SK-MEL-5 (cell line): ENCODE measurements around the gene VEGFD. TPM values are rescaled to one million over a fixed set of nuclear protein-coding genes. Genes with fewer than 3 reads are reported as not detected.
"Not testable (repeated sequence)": the region's sequence is repeated elsewhere in the genome, so short reads cannot be mapped to it uniquely, and the experiment has no call there.

ENCODE experiments used
- DNase-seq: peaks from one replicate; pipeline ENCODE4 v3.0.0-alpha.2; 2016; ENCODE audit warnings: low read depth, low spot score
- in situ Hi-C: cut with HindIII; loops from 2 replicates; pipeline ENCODE4 v1.10.0; 2016; ENCODE audit warnings: low sequenced_read_pairs, high pct_unique_total_duplicates, low pct_unique_long_range_greater_than_20kb
- total RNA-seq: library from RNA; depleted of rRNA; stranded (reverse); fragments of >200 nt; shearing (Covaris generic); gene quantifications from 2 replicates; pipeline ENCODE4 v1.2.3, GENCODE V29; 2014; rRNA removed

VEGFD gene
- total RNA-seq, 1 experiment from 2014 or later: 0.34 TPM

DNA sequence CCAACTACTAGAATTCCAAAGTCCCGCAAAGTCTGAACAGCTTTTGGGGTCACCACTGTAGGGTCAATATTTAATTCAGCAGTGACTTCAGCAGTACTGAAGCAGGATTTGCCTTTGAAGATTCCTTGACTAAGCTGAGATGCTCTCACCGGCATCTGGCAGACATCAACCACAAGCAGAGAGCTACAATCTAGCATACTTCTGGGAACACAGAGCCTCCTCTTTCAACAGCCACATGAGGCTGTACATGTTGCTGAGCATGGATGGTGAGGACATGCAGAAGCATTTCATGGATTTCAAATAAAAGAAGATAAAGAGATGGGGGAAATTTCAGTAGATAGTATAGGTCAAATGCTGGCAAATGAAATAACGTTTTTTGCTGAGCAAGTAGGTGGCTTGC lies 62.1 kb downstream of the VEGFD start:
- no peak for DNase-seq

DNA sequence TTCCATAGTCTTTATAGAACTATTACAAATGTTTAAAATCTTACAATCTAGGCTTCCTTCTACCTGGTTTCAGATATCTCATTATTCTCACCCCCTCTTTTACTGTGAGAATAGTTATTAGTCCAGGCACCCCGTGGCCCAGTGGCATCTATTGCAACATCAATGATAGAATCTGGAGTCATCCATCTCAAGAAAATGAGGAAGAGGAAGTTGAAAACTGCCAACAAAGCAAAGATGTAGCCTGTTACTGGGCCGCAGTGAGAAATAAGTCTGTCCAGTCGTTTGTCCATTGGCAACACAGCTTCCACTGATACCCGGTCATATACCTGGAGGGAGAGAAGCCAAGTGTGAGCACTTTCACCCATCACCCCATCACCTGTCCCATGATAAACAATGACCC lies 62.8 kb downstream of the VEGFD start:
- DNase-seq: no peak
- in situ Hi-C loops: no loop called here

More for the DNA sequence above, 62.1 kb downstream of the VEGFD start:
- in situ Hi-C loops: no loop called here

DNA sequence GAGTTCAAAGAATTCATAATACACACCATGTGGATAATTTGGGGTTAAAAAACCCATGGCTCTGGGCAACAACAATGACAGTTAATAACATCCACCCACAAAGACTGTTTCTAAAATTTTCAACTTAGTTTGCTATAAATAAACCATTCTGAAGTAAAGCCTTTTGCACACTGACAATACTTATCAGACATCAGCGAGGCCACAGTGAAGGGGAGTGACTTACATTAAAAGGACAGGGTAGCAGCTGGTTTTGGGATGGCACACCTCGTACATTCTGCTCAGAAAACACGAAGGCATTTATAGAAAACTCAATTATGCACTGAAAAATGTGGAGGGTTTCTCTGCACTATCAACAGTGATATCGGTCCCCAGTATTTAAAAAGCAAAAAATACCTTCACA lies 63.9 kb downstream of the VEGFD start:
- in situ Hi-C loops: no loop called here
- peak; percentile 14 for DNase-seq

DNA sequence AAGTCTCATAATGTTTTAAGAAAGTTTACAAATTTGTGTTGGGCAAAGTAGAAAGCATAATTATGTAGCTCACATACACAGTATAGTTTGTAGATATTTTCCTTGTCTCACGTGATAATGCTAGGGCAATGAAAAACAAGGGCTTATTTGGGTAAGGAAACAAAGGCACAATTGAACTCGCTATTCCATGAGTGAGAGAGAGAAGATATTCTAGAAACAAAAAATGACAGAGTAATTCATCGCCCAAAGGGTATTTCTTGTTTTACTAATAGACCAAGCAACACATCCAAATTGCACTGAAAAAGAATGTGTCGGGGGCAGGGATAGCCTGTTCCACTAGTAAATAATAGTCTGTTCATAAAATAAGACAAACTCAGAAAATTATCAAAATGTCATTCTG lies 65.1 kb downstream of the VEGFD start:
- peak; percentile 75 for DNase-seq
- in situ Hi-C loops: no loop called here

DNA sequence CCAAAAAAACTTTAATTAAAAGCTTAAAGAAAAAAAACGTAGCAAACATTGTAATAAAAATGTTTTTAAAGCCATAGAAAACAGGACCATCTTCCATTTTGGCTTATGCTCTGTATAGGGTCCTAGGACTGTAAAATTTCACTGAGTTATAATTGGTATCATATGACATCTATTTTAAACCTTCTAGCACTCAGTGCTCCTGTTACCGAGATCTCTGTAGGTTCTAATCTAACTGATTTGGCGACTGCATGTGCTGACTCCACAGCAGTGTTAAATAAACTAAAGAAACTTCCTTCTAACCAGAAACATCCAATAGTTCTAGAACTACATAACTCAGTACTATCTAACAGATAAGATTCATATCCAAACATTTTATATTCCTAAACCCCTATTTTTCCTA lies 68.7 kb downstream of the VEGFD start, which contains the start of gene ASB11:
Gene ASB11, minus strand, starts transcription at position 132 of the 400 bp plus-strand sequence. Its CDS starts 35 bp downstream, at position 97.
- in situ Hi-C loops: no loop called here
- DNase-seq: no peak

DNA sequence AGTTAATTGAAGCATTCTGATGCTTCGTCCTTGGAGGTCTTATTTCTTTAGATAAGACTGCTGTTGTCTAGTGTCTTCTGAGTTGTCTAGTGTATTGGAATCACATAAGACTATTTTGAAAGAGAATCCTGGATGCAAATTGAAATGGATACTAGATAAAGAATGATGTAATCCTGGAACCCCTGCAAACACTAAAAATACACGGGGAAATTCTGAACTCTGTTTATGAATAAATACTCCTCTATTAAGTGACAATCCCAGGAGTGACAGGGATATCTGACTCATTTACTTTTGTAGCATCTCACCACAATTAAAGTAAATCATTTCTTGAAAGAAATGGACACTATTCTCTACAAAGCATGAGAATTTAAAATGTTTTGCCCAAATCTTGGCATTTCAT lies 69.7 kb downstream of the VEGFD start:
- no peak for DNase-seq
- in situ Hi-C loops: no loop called here

DNA sequence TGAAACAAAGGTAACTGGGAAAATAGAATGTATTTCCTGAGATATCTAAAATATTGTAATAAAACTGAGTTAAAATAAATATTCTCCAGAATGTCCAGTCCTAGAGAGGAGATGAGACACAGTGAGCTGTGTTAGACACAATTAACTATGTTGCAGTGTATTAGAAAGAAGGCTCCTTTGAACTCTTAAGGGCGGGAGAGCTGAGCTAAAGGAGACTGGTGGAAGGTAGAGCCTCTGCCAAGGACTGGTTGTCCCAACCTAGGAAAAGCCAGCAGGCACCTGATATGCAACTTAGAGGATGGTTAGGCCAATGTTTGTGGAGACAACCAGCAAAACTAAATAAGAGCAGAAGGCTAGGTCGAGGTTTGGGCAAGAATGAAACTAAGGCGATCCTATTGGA lies 73.1 kb downstream of the VEGFD start:
- in situ Hi-C loops: no loop called here

DNA sequence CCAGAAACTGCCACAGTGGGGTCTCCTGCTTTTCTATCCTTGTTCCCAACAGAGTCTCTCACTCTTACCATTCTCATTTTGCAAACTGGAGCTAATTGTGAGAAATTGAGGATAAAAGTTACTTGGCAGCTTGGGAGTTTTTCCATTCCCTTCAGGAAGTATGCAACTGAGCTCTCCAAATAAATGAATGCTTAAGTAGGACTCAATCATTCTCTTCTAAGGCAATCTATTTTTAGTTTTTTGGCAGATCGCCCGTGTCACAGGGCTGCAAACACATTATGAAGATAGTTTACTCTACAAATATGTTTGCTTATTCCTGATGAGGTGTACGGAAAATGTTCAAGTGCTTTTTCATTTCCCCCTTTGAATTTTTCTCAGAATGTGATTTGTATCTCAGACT lies 74.1 kb downstream of the VEGFD start:
- in situ Hi-C loops: no loop called here
- peak; percentile 63 for DNase-seq

More for the DNA sequence above, 73.1 kb downstream of the VEGFD start:
- DNase-seq: no peak

DNA sequence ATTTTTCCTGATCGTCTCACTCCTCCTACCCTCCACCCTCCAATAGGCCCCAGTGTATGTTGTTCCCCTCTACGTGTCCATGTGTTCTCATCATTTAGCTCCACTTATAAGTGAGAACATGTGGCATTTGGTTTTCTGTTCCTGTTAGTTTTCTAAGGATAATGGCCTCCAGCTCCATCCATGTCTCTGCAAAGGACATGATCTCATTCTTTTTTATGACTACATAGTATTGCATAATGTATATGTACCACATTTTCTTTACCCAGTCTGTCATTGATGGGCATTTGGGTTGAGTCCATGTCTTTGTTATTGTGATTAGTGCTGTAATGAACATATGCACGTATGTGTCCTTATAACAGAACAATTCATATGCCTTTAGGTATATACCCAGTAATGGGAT lies 78.3 kb downstream of the VEGFD start:
- DNase-seq, in situ Hi-C loops: not testable (repeated sequence)

DNA sequence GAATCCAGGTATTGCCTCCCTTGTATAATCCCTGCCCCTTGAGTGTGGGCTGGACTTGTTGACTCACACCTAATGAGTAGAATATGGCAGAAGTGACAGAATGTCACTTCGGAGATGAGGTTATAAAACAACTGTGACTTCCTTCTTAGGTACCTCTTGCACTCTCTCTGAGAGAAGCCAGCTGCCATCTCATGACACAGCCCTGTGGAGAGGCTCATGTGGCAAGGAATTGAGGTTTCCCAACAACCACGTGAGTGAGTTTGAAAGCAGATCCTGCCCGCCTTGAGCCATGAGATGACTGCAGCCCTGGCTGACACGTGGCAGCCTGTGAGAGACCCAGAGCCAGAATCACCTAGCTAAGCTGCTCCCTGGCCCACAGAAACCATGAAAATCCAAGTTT lies 82.3 kb downstream of the VEGFD start:
- DNase-seq: peak; percentile 76
- in situ Hi-C loops: no loop called here

DNA sequence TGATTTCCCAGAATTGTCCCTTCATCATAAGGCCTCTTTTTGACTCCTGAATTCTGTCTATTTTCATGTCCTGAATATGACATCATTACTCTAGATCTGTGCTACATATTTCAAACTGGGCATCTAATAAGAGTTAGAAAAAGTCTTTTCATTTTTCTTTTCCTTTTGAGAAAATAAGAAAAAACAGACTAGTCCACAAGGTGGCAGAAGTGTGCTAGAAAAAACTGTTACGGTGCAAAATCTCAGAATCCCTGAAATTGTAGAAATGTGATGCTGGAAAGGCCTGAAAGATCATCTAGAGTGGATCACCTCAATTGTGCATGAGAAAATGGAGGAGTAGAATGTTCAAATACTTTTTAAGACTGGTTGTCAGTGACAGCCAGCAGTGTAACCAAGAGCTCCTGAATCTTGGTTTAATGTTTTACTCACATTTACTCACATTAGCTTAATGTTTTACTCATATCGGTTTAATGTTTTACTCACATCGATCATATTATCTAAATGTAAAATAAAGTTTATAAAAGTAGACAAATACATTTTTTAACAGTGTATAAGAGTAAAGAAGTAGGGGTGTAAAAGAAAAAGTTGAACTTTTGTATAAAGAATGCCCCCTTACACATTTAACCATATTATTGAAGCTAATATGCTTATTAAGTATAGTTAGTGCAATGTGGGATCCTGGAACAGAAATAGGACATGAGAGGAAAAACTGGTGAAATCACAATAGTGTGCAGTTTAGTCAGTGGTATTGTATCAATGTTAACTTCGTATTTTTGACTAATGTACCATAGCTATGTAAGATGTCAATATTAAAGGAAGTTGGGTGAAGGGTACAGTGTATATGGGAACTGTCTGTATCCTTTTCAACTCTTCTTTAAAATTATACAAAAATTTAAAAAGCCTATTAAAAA lies 84.0 kb downstream of the VEGFD start:
- DNase-seq: peak; percentile 59
- in situ Hi-C loops: no loop called here

DNA sequence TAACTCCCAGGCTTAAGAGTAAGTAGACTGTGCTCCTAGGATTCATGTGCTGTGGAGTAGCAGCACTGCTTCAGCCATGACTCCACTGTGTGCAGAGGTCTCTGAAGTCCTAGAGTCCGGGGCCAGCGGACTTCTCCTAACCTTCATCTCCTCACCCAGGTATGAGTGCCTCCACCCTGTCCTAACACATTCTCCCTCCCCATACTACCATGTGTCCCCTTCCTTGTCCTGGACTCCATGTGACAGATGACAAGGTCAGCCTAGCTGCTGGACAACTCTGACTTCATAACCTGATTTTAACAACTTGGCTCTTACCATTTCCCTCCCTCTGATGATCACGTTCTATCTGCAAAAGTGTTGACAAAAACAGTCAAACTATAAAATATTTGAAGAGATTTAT lies 85.4 kb downstream of the VEGFD start:
- in situ Hi-C loops: no loop called here
- DNase-seq: no peak

DNA sequence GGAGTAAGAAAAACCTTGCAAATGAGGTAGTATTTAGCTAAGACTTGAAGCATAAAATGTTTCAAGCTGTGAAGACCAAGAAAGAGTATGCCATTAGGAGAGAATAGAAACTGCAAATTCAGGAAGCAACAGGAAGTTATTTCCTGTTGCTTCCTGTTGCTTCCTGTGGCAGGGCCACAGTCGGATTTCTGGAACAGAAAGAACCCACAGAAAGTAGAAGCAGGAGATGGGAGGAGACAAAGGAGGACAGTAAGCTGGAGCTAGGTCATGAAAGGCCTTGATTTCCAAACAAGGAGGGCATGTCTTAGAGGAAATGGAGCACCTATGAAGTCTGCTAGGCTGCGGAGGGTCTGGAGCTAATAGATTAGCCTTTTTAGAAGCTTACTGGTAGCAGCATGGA lies 86.0 kb downstream of the VEGFD start:
- in situ Hi-C loops: no loop called here
- no peak for DNase-seq

Other genes starting within 250 kb of the VEGFD start
- gene ASB9, start 114.3 kb downstream of the VEGFD start, total RNA-seq: 30.3 and 35.7 TPM in 2 replicates
- 3.5 TPM in 2 replicates for gene ASB11, start 68.8 kb downstream of the VEGFD start, total RNA-seq
- gene PIGA, start 48.9 kb downstream of the VEGFD start, total RNA-seq: 22.0 and 26.3 TPM in 2 replicates
- 333 and 344 TPM in 2 replicates for gene PIR, start 108.9 kb upstream of the VEGFD start, total RNA-seq
- 0.32 and 0.40 TPM in 2 replicates for gene BMX, start 116.4 kb upstream of the VEGFD start, total RNA-seq
- gene ACE2, start 216.5 kb upstream of the VEGFD start, total RNA-seq: 0.05 TPM in 1 of 2 replicates, not detected in the other